ENCODE measurements around the gene BYSL.

- TF ChIP-seq MYC (IDR thresholded peaks at IDR 0.05; ENCODE audit: borderline replicate concordance, low read length) (no peak), CTCF (IDR thresholded peaks at IDR 0.05) (peak; percentile 47), SREBF2 (IDR thresholded peaks at IDR 0.05) (no peak), JUN (IDR thresholded peaks at IDR 0.05) (no peak), USF2 (IDR thresholded peaks at IDR 0.05) (no peak), RCOR1 (IDR thresholded peaks at IDR 0.05; ENCODE audit: low read depth, low read length) (no peak), POLR2A (IDR thresholded peaks at IDR 0.05; ENCODE audit: low read length) (no peak), EHMT2 (IDR thresholded peaks at IDR 0.05; ENCODE audit: low read depth) (no peak), HMGXB4 (CRISPR knock-in tag; IDR thresholded peaks at IDR 0.05; ENCODE audit: borderline replicate concordance) (no peak), MAFK (IDR thresholded peaks at IDR 0.05; ENCODE audit: partially characterized antibody) (no peak), HOXA7 (CRISPR knock-in tag; IDR thresholded peaks at IDR 0.05) (no peak), EP300 (IDR thresholded peaks at IDR 0.05) (no peak), E2F6 (IDR thresholded peaks at IDR 0.05; ENCODE audit: borderline replicate concordance, low read depth) (no peak)
These were observed 15.0 kb downstream of the BYSL start for GRCh38 chr6:41936073-41936837.
